GM06990 (cell line): ENCODE measurements around the gene CNTNAP2.

ENCODE experiments used
- DNase-seq: peaks from one replicate; pipeline ENCODE4 v3.0.0-alpha.2; 2011; ENCODE audit not compliant: insufficient read length; ENCODE audit errors: extremely low read depth
- H3K27me3 ChIP-seq: replicated peaks from 2 replicates; pipeline ENCODE4 v1.6.0; 2011; ENCODE audit warnings: low read length; ENCODE audit not compliant: control insufficient read depth, insufficient read depth
- H3K36me3 ChIP-seq: 2 replicates; pipeline ENCODE4 v1.5.1; 2011; ENCODE audit warnings: low read length; ENCODE audit not compliant: control insufficient read depth, insufficient read depth
- H3K4me3 ChIP-seq: replicated peaks from 2 replicates; pipeline ENCODE4 v1.5.1; 2011; ENCODE audit warnings: low read depth, mild to moderate bottlenecking, control low read depth, low read length
- CTCF ChIP-seq: IDR thresholded peaks from 2 replicates; pipeline ENCODE4 v1.5.1; 2011; ENCODE audit warnings: low read length, control low read depth, mild to moderate bottlenecking, inconsistent platforms; ENCODE audit not compliant: insufficient read depth, poor library complexity, severe bottlenecking

Gene CNTNAP2

GRCh38 chr7:146129296-146129695 lies 12.7 kb downstream of the CNTNAP2 start:
- no peak for TF ChIP-seq CTCF
- Histone ChIP-seq H3K36me3 (no peaks in the 10 kb centered on the region), H3K27me3 (no peaks in the 10 kb centered on the region), H3K4me3 (no peak overlapping the region)
- no peak for DNase-seq

GRCh38 chr7:146129997-146130396 lies 13.4 kb downstream of the CNTNAP2 start:
- DNase-seq = no peak
- H3K4me3 ChIP-seq = no peak overlapping the region
- no peak for TF ChIP-seq CTCF
- no peaks in the 10 kb centered on the region for H3K36me3 ChIP-seq
- no peaks in the 10 kb centered on the region for H3K27me3 ChIP-seq

GRCh38 chr7:146131701-146132100 lies 15.1 kb downstream of the CNTNAP2 start:
- H3K27me3 ChIP-seq = no peaks in the 10 kb centered on the region
- H3K4me3 ChIP-seq = no peak overlapping the region
- no peaks in the 10 kb centered on the region for H3K36me3 ChIP-seq
- TF ChIP-seq CTCF = no peak
- no peak for DNase-seq

GRCh38 chr7:146136357-146136875 lies 19.8 kb downstream of the CNTNAP2 start:
- DNase-seq = no peak
- Histone ChIP-seq H3K27me3 (no peaks in the 10 kb centered on the region), H3K4me3 (no peak overlapping the region), H3K36me3 (no peaks in the 10 kb centered on the region)
- TF ChIP-seq CTCF = no peak

- no peak for TF ChIP-seq CTCF
- no peak for DNase-seq
- H3K36me3 ChIP-seq = no peaks in the 10 kb centered on the region
- H3K27me3 ChIP-seq = no peaks in the 10 kb centered on the region
- no peak overlapping the region for H3K4me3 ChIP-seq
Measured at GRCh38 chr7:146138926-146139325, 22.3 kb downstream of the CNTNAP2 start.

GRCh38 chr7:146146831-146147486 lies 30.4 kb downstream of the CNTNAP2 start:
- Histone ChIP-seq H3K36me3 (no peaks in the 10 kb centered on the region), H3K27me3 (no peaks in the 10 kb centered on the region), H3K4me3 (no peak overlapping the region)
- no peak for DNase-seq
- no peak for TF ChIP-seq CTCF
